ENCODE results near the gene GALNT11.

GRCh38 chr7:152085131-152085530 is 59.7 kb downstream of the GALNT11 start:
- TF ChIP-seq CTCF (IDR thresholded peaks at IDR 0.05) (no peak), EZH2 (IDR thresholded peaks at IDR 0.05) (no peak), EZH2phosphoT487 (IDR thresholded peaks at IDR 0.05) (no peak)
